A172 (cell line): ENCODE data around the gene VAMP5. TPM values are rescaled to one million over a fixed set of nuclear protein-coding genes. Genes with fewer than 3 reads are reported as not detected.
"Not testable (repeated sequence)": the region's sequence is repeated elsewhere in the genome, so short reads cannot be mapped to it uniquely, and the experiment has no call there.

Experiments used
- DNase-seq: peaks from one replicate; pipeline ENCODE4 v3.0.0-alpha.2; 2015; ENCODE audit warnings: low spot score
- total RNA-seq: library from RNA; depleted of rRNA; stranded (reverse); fragments of >200 nt; shearing (Covaris generic); gene quantifications from 2 replicates; pipeline ENCODE4 v1.2.3, GENCODE V29; 2014

The VAMP5 gene
- total RNA-seq, 1 experiment from 2014 or later, result 36.2 TPM

GRCh38 chr2:85550486-85550885 is 33.7 kb upstream of the VAMP5 start:
- no peak for DNase-seq

GRCh38 chr2:85551698-85552678 is 32.2 kb upstream of the VAMP5 start:
- DNase-seq, result peak; percentile 83

- DNase-seq, result no peak
Measured at GRCh38 chr2:85553184-85553583, 31.0 kb upstream of the VAMP5 start.

- no peak for DNase-seq
Measured at GRCh38 chr2:85554980-85555612, 29.1 kb upstream of the VAMP5 start.

- no peak for DNase-seq
Measured at GRCh38 chr2:85557130-85557529, 27.1 kb upstream of the VAMP5 start.

GRCh38 chr2:85558160-85558559 is 26.1 kb upstream of the VAMP5 start:
- DNase-seq, result no peak

- not testable (repeated sequence) for DNase-seq
Measured at GRCh38 chr2:85560403-85560726, 23.9 kb upstream of the VAMP5 start.

GRCh38 chr2:85560812-85561279 is 23.4 kb upstream of the VAMP5 start:
- no peak for DNase-seq

GRCh38 chr2:85561280-85562212 is 22.7 kb upstream of the VAMP5 start, which contains the start of gene GGCX:
Gene GGCX (minus strand): TSS chr2:85561493. CDS start chr2:85561428, 65 bp downstream.
- DNase-seq, result peak; percentile 88

- no peak for DNase-seq
Measured at GRCh38 chr2:85564144-85564563, 20.1 kb upstream of the VAMP5 start.

- no peak for DNase-seq
Measured at GRCh38 chr2:85566265-85566664, 18.0 kb upstream of the VAMP5 start.

GRCh38 chr2:85575739-85576138 is 8.5 kb upstream of the VAMP5 start:
- no peak for DNase-seq

- DNase-seq, result no peak
Measured at GRCh38 chr2:85577063-85577385, 7.2 kb upstream of the VAMP5 start.

- no peak for DNase-seq
Measured at GRCh38 chr2:85577386-85578242, 6.6 kb upstream of the VAMP5 start, which contains the start of gene VAMP8. Gene VAMP8 (plus strand): TSS chr2:85577586. CDS start chr2:85577647, 61 bp downstream.

- no peak for DNase-seq
Measured at GRCh38 chr2:85578243-85579180, 5.7 kb upstream of the VAMP5 start.

GRCh38 chr2:85579266-85579935 is 4.8 kb upstream of the VAMP5 start:
- DNase-seq, result no peak

- no peak for DNase-seq
Measured at GRCh38 chr2:85580206-85580605, 4.0 kb upstream of the VAMP5 start.

GRCh38 chr2:85582492-85582891 is 1.7 kb upstream of the VAMP5 start:
- no peak for DNase-seq
